UCSD-AML1 (cell line): ENCODE measurements around the gene FIGLA.

Source experiments
- DNase-seq: peaks from one replicate; lab custom pipeline; 2025; ENCODE audit not compliant: unreplicated experiment; lab: John Stamatoyannopoulos, UW

Gene FIGLA

GRCh38 chr2:70776266-70776665 lies 14.2 kb downstream of the FIGLA start:
- DNase-seq: no peak

- no peak for DNase-seq
Observed at GRCh38 chr2:70775141-70775540, 15.3 kb downstream of the FIGLA start.

GRCh38 chr2:70772486-70773155 lies 17.8 kb downstream of the FIGLA start:
- DNase-seq: no peak

GRCh38 chr2:70771446-70771845 lies 19.0 kb downstream of the FIGLA start:
- DNase-seq: no peak

GRCh38 chr2:70769450-70769849 lies 21.0 kb downstream of the FIGLA start:
- no peak for DNase-seq

GRCh38 chr2:70768590-70769085 lies 21.8 kb downstream of the FIGLA start:
- no peak for DNase-seq

GRCh38 chr2:70767699-70768589 lies 22.5 kb downstream of the FIGLA start, which contains the start of gene ADD2:
Gene ADD2, minus strand, starts transcription at chr2:70768200. Its CDS starts 61,792 bp downstream, at chr2:70706408.
- DNase-seq: no peak

- DNase-seq: no peak
Observed at GRCh38 chr2:70767079-70767698, 23.3 kb downstream of the FIGLA start.

GRCh38 chr2:70766357-70767078 lies 23.9 kb downstream of the FIGLA start:
- no peak for DNase-seq

- DNase-seq: no peak
Observed at GRCh38 chr2:70765507-70765906, 24.9 kb downstream of the FIGLA start.

GRCh38 chr2:70759446-70759845 lies 31.0 kb downstream of the FIGLA start:
- no peak for DNase-seq

GRCh38 chr2:70757966-70758365 lies 32.5 kb downstream of the FIGLA start:
- DNase-seq: no peak

- DNase-seq: no peak
Observed at GRCh38 chr2:70757360-70757759, 33.1 kb downstream of the FIGLA start.

GRCh38 chr2:70756128-70756527 lies 34.3 kb downstream of the FIGLA start:
- no peak for DNase-seq

GRCh38 chr2:70753902-70754301 lies 36.5 kb downstream of the FIGLA start:
- no peak for DNase-seq

- DNase-seq: no peak
Observed at GRCh38 chr2:70753031-70753430, 37.4 kb downstream of the FIGLA start.

- DNase-seq: no peak
Observed at GRCh38 chr2:70752396-70752795, 38.0 kb downstream of the FIGLA start.

GRCh38 chr2:70751881-70752280 lies 38.6 kb downstream of the FIGLA start:
- no peak for DNase-seq

- DNase-seq: no peak
Observed at GRCh38 chr2:70750320-70750719, 40.1 kb downstream of the FIGLA start.

- no peak for DNase-seq
Observed at GRCh38 chr2:70748002-70748784, 42.2 kb downstream of the FIGLA start.
